Cardiac septum (tissue), 1 donor: ENCODE data around the gene MPP7. TPM values are rescaled to one million over a fixed set of nuclear protein-coding genes. Genes with fewer than 3 reads are reported as not detected.
"Not testable (repeated sequence)": the region's sequence is repeated elsewhere in the genome, so short reads cannot be mapped to it uniquely, and the experiment has no call there.

ENCODE experiments used
- DNase-seq: peaks from one replicate; pipeline ENCODE4 v3.0.0-alpha.2; 2020; ENCODE audit warnings: low spot score
- intact Hi-C: fragments of 100-400 bp; cut with DNase I; formaldehyde crosslinking; loops from one replicate; pipeline ENCODE4 v1.14.0; 2022
- long read RNA-seq: library from polyadenylated mRNA; unstranded; transcript quantifications from one replicate; pipeline ENCODE4 v2.0.0, GENCODE V29; 2021
- total RNA-seq: library from RNA; stranded (reverse); fragmentation: NEBNext Ultra II Directional; extraction: Animal tissue kit (Norgen Biotek cat#: 25700); gene quantifications from one replicate; pipeline ENCODE4 v1.2.1, GENCODE V29; 2021
- donor health status: DM: no; HTN: no; CAD: no.

MPP7 gene
- 13.1 TPM for total RNA-seq
- long read RNA-seq, partial matches to known transcripts: 4 of 31 reads
- long read RNA-seq, other reads (novel, unspliced or antisense): 27 of 31 reads

DNA sequence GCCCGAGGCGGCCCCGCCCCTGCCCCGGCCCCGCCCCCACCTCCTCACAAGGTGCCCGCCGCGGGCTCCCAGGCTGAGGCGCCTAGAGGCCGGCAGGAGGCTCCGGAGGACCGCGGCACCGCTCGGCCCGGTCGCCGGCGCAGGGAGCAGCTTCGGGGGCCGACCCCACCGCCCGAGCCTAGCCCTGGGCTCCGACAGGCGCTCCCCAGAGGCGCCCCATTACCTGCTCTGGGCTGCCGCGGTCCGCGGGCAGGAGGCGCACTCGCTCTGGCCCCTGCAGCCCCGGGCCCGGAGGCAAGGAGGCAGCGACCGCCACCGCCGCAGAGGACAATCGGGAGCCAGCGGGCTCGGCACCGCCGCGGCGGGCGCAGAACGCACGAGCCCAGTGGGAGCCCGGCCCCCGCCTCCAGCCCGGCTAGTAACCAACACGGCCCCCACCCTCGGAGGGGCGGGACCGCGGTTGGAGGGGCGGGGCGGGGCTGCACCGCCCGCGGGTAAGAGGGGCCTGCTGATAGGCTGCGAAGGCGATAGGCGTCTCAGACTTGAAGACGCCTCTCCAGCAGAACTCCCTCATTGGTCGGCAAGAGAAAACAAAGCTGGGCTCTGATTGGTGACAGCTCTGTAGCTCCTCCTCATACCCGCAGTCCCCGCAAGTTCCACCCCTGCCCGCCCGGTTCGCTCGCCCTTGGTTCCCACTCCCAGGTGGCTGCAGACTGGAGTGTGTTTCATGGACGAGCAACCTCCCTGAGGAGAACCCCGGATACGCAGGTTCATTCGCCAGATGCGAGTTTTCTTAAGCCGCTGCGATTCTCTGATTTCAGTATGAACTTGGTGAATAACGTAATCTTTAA, at the start of gene MPP7:
Gene MPP7, minus strand, starts transcription at position 427 of the 851 bp plus-strand sequence. CDS start 64,460 bp downstream, outside the sequence.
- peak; percentile 98 for DNase-seq
- intact Hi-C loops: loop anchor here (1.0 kb wide), 1 partner anchor 79 kb away; no protein-coding TSS in a partner anchor

DNA sequence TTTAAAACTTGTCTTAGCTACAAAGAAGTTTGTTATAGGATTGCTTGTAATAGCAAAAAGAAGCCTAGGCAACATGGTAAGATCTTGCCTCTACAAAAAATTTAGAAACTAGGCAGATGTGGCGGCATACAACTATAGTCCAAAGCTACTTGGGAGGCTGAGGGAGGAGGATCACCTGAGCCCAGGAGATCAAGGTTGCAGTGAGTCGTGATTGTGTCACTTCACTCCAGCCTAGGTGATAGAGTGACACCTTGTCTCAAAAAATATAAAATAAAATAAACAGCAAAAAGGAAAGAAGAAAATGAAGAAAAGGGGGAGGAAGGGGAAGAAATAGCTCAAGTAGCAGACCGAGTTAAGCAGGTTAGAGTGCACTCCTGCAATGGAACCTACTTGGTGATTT, 47.0 kb upstream of the MPP7 start:
- no peak for DNase-seq
- intact Hi-C loops: no loop called here

DNA sequence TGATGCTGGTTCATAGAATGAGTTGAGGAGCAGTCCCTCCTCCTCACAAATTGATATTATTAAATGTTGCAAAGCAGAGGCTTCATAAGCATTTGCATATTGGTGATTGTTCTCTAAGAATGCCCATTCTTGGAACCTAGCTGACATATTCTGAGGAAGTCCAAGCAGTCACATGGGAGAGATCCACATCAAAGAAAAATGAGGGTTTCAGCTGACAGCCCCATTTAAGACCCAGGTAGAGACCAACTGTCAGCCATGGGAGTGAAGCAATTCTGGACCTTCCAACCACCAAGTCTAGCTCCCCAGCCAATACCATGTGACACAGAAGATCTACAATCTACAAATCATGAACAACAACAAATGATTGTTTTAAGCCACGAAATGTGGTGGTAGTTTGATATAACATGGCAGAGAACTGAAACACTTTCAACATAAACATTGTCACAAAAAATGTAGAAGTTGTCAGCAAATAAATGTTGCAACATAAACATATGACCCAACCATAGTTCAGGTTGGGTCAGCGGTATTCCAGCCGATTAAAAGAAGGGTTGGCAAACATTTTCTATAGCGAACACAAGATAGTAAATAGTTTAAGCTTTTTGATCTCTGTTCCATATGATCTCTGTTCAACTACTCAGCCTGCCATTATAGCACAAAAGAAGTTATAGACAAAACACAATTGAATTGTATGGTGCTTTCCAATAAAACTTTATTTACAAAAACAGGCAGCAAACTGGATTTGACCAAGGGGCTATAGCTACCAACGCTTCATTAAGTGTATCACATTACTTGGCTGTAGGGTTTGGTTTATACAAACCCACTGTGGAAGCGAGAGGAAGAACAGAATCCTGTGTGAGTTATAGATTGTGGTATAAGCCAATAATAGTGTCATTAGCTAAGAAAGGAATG, 41.4 kb upstream of the MPP7 start:
- intact Hi-C loops: no loop called here
- DNase-seq: no peak

DNA sequence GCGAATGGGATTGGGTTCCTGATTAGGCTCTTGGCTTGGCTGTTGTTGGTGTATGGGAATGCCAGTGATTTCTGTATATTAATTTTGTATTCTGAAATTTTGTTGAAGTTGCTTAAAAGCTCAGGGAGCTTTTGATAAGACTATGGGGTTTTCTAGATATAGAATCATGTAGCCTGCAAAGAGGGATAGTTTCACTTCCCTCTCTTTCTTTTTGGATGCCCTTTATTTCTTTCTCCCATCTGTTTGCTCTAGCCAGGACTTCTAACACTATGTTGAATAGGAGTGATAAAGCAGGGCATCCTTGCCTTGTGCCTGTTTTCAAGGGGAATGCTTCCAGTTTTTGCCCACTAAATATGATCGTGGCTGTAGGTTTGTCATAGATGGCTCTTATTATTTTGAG, 40.4 kb upstream of the MPP7 start:
- intact Hi-C loops: no loop called here
- DNase-seq: no peak

DNA sequence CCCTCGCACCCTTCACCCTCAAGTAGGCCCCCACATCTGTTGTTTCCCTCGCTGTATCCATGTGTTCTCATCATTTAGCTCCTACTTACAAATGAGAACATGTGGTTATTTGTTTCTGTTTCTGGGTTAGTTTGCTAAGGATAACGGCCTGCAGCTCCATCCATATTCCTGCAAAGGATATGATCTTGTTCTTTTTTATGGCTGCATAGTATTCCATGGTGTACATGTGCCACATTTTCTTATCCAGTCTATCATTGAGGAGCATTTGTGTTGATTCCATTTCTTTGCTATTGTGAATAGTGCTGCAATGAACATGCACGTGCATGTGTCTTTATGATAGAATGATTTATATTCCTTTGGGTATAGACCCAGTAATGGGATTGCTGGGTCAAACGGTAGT, 38.8 kb upstream of the MPP7 start:
- DNase-seq, intact Hi-C loops: not testable (repeated sequence)

DNA sequence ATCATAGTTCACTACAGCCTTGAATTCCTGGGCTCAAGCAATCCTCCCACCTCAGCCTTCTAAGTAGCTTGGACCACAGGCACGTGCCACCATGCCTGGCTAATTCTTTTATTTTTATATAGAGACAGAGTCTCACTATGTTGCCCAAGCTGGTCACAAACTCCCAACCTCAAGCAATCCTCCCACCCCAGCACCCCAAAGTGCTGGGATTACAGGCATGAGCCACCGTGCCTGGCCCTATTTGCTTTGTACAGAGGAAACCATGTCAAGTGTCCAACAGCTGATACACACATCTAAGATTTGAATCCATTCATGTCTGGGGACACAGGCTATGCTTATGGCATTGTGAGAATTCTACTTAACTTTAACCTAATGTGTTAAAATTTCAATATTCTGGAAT, 29.9 kb upstream of the MPP7 start:
- intact Hi-C loops: no loop called here
- DNase-seq: no peak

DNA sequence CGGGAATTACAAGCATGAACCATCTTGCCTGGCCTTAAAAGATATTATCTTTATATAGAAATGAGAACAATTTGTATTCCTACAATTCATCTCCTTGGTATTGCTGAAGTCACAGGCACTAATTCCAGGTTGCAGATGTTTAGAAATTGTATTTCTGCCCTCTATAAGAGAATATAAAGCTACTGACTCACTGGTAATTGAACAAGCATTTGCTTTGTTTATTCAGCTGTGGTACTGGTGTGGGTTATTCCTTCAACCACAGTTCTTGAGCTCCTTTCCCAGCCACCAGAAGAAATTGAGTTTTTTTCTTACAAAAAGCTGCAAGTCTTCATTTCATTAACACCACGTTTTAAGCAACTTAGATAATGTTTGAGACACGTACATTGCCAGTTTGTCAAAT, 29.0 kb upstream of the MPP7 start:
- DNase-seq: no peak
- intact Hi-C loops: no loop called here

DNA sequence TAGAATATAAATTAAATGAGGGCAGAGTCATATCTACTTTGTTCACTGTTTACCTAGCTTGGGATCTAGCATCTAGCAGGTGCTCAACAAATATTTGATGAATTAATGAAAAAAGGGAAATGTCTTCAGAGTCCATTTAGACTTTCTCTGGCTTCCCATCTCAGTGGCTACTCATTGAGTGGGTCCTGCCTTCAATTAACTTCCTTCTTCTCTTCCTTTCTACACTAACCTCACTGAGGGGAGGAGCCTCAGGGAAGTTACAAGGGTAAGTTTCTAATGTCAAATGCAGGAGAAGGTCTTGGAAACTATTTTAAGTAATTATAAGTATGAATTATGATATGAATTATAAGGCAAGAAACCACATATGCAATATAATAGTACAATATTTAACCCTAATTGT, 28.2 kb upstream of the MPP7 start:
- intact Hi-C loops: no loop called here
- DNase-seq: no peak

DNA sequence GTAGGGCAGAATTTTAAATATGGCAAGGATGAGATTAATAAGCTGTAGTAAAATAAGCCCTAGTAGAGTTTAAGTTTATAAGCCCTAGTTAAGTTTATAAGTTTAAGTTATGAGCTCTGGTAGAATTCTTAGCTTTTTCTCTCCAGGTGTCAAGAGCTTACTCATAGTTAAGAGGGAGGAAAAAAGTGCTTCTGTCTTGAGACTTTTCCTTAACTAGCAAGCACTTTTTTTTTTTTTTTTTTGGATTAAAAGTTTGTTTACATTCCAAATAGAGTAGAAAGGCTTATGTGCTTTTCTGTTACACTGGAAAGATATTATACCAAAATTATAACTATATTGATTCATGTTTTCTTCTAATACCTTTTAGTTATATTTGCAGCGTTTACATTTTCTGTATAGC, 25.5 kb upstream of the MPP7 start:
- no peak for DNase-seq
- intact Hi-C loops: no loop called here

DNA sequence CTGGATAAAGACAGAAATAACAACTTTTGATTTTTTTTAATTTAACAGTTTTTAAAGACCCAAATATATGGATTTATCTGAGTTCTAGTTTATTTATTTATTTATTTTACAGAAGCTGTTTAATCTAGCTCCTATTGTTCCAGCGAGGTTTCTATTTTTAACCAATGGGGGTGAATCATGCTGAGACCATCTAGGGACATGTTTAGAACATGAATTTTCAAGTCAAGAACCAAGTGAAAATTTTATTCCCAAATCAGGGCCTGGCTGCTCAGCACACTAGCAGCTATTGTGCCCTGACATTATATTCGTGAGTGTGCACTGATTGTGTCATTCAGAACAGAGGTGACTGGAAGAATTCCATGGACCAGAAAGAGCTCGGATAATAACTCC, 24.6 kb upstream of the MPP7 start:
- intact Hi-C loops: no loop called here
- DNase-seq: no peak

DNA sequence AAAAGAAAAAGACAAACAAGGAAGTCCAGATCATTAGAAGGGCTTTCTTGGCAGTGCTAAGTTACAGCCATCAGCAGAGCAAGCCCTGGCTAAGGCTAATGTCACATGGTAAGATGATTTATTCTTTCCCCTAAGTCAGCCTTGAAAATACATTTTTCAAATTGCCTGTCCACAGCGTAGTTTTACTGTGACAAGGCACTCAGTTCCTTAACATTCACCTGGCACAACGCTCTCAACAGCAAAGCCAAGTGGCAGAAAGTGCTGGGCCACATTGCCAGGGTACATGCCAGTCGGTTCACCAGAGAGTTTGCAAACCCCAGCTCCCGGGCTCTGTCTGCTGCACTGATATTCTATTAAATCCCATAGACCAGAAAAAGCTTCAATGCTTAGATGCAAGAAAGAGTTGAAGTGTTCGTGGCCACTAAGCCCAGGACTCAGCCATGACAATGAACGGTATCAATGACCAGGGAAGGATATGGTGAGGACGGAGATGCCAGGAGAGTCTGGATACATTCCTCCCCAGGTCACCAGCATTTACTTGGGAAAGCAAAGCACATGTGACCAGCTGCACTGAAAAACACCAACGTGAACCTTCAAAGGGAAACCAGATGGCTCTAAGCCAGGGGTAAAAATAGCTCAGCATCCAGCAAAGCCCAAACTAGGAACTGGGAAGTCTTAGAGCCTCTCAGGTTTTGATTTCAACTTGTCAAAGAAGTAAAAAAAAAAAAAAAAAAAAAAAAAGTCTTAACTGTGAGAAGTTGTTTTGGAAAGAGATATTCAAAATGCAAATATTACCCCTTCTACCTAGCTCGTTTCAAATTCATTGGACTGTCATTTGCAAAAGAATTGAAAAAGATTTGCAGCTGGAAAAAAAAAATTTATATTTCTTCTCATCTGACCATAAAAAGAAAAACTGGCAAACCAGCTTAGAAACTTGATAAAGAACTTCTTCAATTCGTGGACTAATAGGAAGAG, 23.9 kb upstream of the MPP7 start:
- intact Hi-C loops: no loop called here
- no peak for DNase-seq

DNA sequence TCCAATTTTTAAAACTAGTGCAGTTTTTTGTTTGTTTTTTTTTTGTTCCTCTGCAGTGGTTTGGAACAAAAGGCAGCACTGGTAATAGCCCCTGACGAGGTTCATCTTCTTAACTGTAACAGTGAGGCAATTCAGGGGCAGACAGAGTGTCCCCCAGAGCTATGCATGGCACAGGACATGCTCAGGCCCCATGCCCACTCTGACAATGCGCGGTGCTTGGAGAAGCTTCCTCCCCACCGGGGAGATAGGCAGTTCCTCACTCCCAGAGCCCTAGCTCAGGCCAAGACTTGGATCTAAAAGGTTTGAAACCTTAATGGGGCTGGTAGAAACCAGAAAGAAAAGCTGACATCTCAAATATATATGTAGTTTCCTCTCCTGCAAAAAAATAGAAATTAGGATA, 17.9 kb upstream of the MPP7 start:
- intact Hi-C loops: no loop called here
- DNase-seq: no peak

DNA sequence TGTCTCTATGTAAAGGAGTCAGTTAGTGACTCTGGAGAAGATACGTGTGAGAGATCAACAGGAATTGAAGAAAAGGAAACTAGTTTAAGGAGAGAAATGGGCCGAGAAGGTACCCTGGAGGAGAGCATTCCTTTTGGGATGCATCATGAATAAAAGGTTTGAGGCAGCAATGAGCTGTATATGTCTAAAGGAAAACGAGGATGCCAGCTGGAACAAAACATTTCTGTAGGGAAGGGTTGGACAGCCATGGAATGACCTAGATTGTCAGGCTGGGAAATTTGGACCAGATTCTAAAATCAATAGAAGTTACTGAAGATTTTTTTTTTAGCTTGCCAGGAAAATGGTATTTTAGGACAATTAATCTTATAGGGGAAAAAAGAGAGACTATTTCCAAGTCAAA, 17.2 kb upstream of the MPP7 start:
- intact Hi-C loops: no loop called here
- no peak for DNase-seq

DNA sequence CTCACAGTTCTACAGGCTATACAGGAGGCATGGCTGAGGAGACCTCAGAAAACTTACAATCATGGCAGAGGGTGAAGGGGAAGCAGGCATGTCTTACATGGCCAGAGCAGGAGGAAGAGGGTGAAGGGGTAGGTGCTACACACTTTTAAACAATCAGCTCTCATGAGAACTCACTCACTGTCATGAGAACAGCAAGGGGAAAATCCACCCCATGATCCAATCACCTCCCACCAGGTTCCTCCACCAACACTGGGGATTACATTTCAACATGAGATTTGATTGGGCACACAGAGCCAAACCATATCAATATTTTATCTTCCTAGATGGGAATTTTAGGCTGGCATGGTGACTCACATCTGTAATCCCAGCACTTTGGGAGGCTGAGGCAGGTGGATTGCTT, 16.2 kb upstream of the MPP7 start:
- DNase-seq, intact Hi-C loops: not testable (repeated sequence)

DNA sequence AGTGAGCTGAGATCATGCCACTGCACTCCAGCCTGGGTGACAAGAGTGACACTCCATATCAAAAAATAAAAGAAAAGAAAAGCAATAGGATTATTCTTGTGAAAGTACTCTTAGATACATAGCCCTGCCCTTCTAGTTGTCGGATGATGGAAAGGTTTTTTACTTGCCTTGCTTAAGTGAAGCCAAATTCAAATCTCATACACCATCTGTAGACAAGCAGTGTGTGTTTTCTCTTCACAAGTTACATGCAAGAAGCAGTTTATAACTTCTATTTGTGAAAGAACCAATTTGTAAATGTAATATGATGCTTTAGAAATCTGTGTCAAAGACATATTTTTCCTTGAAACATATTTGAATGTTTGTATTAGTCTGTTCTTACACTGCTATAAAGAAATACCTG, 15.8 kb upstream of the MPP7 start:
- no peak for DNase-seq
- intact Hi-C loops: no loop called here

DNA sequence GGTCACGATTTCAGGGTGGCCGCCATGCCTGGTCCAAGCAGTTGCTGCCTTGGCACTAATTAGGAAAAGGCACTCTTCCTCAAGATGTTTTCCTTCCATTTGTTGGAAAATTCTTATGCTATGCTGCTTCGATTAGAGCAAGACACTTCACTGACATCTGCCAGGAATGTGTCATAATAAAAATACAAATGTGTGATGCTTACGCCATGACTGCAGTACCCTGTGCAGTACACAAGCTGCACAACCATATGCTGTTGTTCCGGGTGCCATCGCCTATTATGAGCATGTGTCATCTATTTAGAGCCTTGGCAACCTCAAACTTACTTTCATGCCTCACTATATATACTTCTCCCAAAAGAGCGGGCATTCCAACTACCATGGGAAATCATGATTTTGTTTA, 14.9 kb upstream of the MPP7 start:
- intact Hi-C loops: no loop called here
- no peak for DNase-seq

DNA sequence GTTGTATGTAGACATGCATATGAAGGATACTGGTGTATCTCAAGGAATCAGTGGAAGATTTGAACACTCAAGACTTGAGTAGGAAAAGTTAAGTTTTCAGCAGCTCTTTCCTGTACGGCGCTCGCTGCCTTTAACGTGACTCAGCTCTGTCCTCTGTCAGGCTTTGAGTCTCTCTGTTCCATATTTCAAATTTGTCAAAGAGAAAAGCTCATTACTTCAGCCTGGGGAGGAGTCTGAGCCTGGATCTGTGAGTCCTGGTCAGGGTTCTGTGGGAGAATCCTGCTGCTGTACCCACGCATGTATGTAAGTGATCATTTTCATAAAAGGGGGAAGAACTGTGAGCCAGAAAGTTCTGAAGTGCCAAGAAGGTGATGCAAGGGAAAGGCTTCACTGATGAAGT, 13.8 kb upstream of the MPP7 start:
- intact Hi-C loops: no loop called here
- DNase-seq: no peak

DNA sequence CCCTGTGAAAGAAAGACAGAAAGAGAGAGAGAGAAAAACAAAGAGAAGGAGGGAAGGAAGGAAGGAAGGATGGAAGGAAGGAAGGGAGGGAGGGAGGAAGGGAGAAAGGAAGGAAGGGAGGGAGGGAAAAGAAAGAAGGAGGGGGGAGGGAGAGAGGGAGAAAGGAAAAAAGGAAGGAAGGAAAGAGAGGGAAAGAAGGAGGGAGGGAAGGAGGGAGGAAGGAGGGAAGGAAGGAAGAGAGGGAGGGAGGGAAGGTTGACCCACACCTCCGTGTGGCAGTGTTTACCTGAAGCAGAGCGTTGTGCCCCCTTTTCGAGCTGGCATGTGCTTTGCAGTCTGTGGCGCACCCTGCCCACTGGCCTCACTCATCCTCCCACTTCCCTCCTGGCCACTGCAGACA, 12.3 kb upstream of the MPP7 start:
- intact Hi-C loops: no loop called here

DNA sequence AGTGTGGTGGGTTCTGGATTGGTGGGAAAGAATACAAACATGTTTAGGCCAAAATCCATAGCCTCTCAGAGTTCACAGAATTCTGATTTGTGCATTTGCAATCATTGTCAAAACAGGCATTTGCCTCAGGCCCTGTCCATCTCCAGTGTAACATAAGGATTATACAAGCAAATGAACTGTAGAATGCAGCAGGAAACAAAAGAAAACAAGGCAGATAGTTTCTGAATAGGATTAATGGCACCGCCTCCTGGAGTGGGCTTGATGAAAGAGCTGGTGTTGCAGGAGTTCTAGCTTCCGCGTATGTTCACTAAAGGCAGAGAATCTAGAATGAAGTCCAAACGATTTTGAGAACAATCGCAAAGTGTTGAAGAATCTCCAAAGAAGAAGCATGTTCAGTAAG, 11.3 kb upstream of the MPP7 start:
- intact Hi-C loops: no loop called here
- DNase-seq: no peak

More for the DNA sequence above, 12.3 kb upstream of the MPP7 start:
- no peak for DNase-seq
